K562 (cell line): ENCODE data around the gene LMNTD2. TPM values are rescaled to one million over a fixed set of nuclear protein-coding genes. Genes with fewer than 3 reads are reported as not detected.

Experiments
- ATAC-seq: fragments of 200-7000 bp; cut with Tn5 transposase; 3 replicates; pipeline ENCODE4 v1.9.1; 2020; ENCODE audit warnings: moderate library complexity
- BruUV-seq: library from RNA; stranded (reverse); fragments of 400-500 nt; replicated peaks from 2 replicates; lab custom pipeline; 2021; lab: Mats Ljungman, UMichigan
- CTCF ChIA-PET: fragments of 300-600 bp; formaldehyde crosslinking; extraction: SDS; loops from one replicate; lab custom pipeline; 2021; ENCODE audit warnings: low intra/inter-chr PET ratio; lab: Yijun Ruan, JAX
- POLR2A ChIA-PET: fragments of 300-600, 350-650 bp; sonication (Branson Sonifier 250); formaldehyde crosslinking; extraction: SDS; loops from one replicate; lab custom pipeline; 2021; ENCODE audit warnings: antibody characterized with exemption, inconsistent platforms; lab: Yijun Ruan, JAX
- DNase-seq, 4 experiments: peaks; one replicate each; pipeline versions ENCODE4 v3.0.0 to v3.0.0-alpha.2; 2011 to 2018; ENCODE audit warnings: low spot score in 3 of 4, mixed read lengths in 3 of 4; ENCODE audit errors: extremely low read depth in 1 of 4
- FAIRE-seq: peaks from 2 replicates; lab custom pipeline; 2011; peaks lifted over from hg19 to GRCh38; lab: Jason Lieb, UNC
- H2AFZ ChIP-seq: 2 replicates; pipeline ENCODE4 v1.6.0; 2011; ENCODE audit warnings: low read depth, low read length, control low read depth, inconsistent platforms
- H3K27ac ChIP-seq: fragments of 200-600 bp; 3 replicates; pipeline ENCODE4 v1.8.0; 2011; ENCODE audit warnings: low read depth, mild to moderate bottlenecking, control low read depth, inconsistent platforms, low read length, moderate library complexity, mixed read lengths; ENCODE audit errors: extremely low read depth
- H3K27me3 ChIP-seq, 2 experiments: fragments of 300-600 bp in 1 of 2; 2 replicates in 1 of 2; 3 replicates in 1 of 2; pipeline versions ENCODE4 v1.6.0 to v1.8.0; 2011; ENCODE audit warnings: inconsistent platforms in 2 of 2, low read length in 2 of 2, mild to moderate bottlenecking in 1 of 2, mixed read lengths in 1 of 2, moderate library complexity in 1 of 2; ENCODE audit not compliant: control insufficient read depth in 2 of 2, insufficient read depth in 2 of 2
- H3K36me3 ChIP-seq: fragments of 300-600 bp; 3 replicates; pipeline ENCODE4 v1.8.0; 2011; ENCODE audit warnings: mild to moderate bottlenecking, low read length, inconsistent platforms; ENCODE audit not compliant: control insufficient read depth, insufficient read depth
- H3K4me1 ChIP-seq, 2 experiments: fragments of 200-600 bp in 1 of 2; replicated peaks in 1 of 2; 2 replicates in 1 of 2; 3 replicates in 1 of 2; pipeline versions ENCODE4 v1.5.1 to v1.8.0; 2011; ENCODE audit warnings: inconsistent platforms in 2 of 2, low read length in 2 of 2, mild to moderate bottlenecking in 1 of 2, mixed read lengths in 1 of 2, moderate library complexity in 1 of 2; ENCODE audit not compliant: control insufficient read depth in 2 of 2, insufficient read depth in 2 of 2
- H3K4me2 ChIP-seq: 2 replicates; pipeline ENCODE4 v1.6.1; 2011; ENCODE audit warnings: low read length, control low read depth, inconsistent platforms, mixed read lengths; ENCODE audit not compliant: insufficient read depth
- H3K4me3 ChIP-seq: fragments of 200-600 bp; sonication (generic), shearing (Covaris generic); 2 replicates; pipeline ENCODE4 v1.5.1; 2016; ENCODE audit warnings: control low read depth, inconsistent platforms
- H3K79me2 ChIP-seq: fragments of 200-600 bp; 3 replicates; pipeline ENCODE4 v1.8.0; 2011; ENCODE audit warnings: low read length, inconsistent platforms; ENCODE audit not compliant: control insufficient read depth, insufficient read depth
- H3K9ac ChIP-seq, 2 experiments: 2 replicates each; pipeline versions ENCODE4 v1.6.0 to v1.6.1; 2011; ENCODE audit warnings: low read depth in 2 of 2, low read length in 2 of 2, control low read depth in 1 of 2, inconsistent platforms in 1 of 2, mild to moderate bottlenecking in 1 of 2, mixed read lengths in 1 of 2; ENCODE audit not compliant: insufficient read depth in 1 of 2
- H3K9me1 ChIP-seq: one replicate; pipeline ENCODE4 v1.6.0; 2011; ENCODE audit warnings: inconsistent platforms, mild to moderate bottlenecking, low read length, moderate library complexity; ENCODE audit not compliant: control insufficient read depth, insufficient read depth
- H3K9me3 ChIP-seq: replicated peaks from 2 replicates; pipeline ENCODE4 v1.5.1; 2011; ENCODE audit warnings: low read depth, low read length, inconsistent platforms; ENCODE audit not compliant: control insufficient read depth, insufficient read depth
- H4K20me1 ChIP-seq: replicated peaks from 2 replicates; pipeline ENCODE4 v1.6.1; 2011; ENCODE audit warnings: low read length, inconsistent platforms, mixed read lengths; ENCODE audit not compliant: control insufficient read depth, insufficient read depth
- CBX5 ChIP-seq: IDR thresholded peaks from 2 replicates; pipeline ENCODE4 v1.6.1; 2014; ENCODE audit warnings: low read depth, borderline replicate concordance
- CXXC5 ChIP-seq: fragments of 250-450 bp; sonication (Bioruptor Pico); IDR thresholded peaks from 2 replicates; pipeline ENCODE4 v1.8.0; 2022; ENCODE audit warnings: inconsistent platforms, mild to moderate bottlenecking, moderate library complexity
- HCFC1 ChIP-seq: IDR thresholded peaks from 2 replicates; pipeline ENCODE4 v1.6.1; 2012; ENCODE audit warnings: low read depth, low read length, improper control_type of control experiment
- HOXB6 ChIP-seq: fragments of 250-450 bp; sonication (Bioruptor Pico); IDR thresholded peaks from 2 replicates; pipeline ENCODE4 v1.5.1; 2022; ENCODE audit warnings: mild to moderate bottlenecking, borderline replicate concordance
- MIER1 ChIP-seq: fragments of 450-650 bp; IDR thresholded peaks from 2 replicates; pipeline ENCODE4 v1.6.1; 2016; ENCODE audit warnings: antibody characterized with exemption, mild to moderate bottlenecking, low read depth
- PTBP1 ChIP-seq: fragments of 200-400 bp; formaldehyde crosslinking; IDR thresholded peaks from 2 replicates; pipeline ENCODE4 v1.6.1; 2017; ENCODE audit warnings: low read depth, low read length
- REST ChIP-seq, 2 experiments: fragments of 450-650 bp; formaldehyde crosslinking in 1 of 2; IDR thresholded peaks; 2 replicates each; pipeline versions ENCODE4 v1.4.0 to v1.6.1; 2014 to 2020; ENCODE audit warnings: mild to moderate bottlenecking in 2 of 2, borderline replicate concordance in 1 of 2, low read depth in 1 of 2
- RNF219 ChIP-seq: fragments of 250-450 bp; sonication (Bioruptor Pico); IDR thresholded peaks from 2 replicates; pipeline ENCODE4 v1.5.0; 2022; ENCODE audit warnings: mild to moderate bottlenecking
- SRSF9 ChIP-seq: fragments of 200-400 bp; formaldehyde crosslinking; IDR thresholded peaks from 2 replicates; pipeline ENCODE4 v1.6.1; 2017; ENCODE audit warnings: low read depth, low read length, borderline replicate concordance
- ZFP30 ChIP-seq: fragments of 250-450 bp; sonication (Bioruptor Pico); IDR thresholded peaks from 2 replicates; pipeline ENCODE4 v1.8.0; 2022; ENCODE audit warnings: moderate library complexity, mild to moderate bottlenecking, inconsistent platforms, borderline replicate concordance
- ZNF584 ChIP-seq: fragments of 200-800 bp; sonication (Bioruptor generic); IDR thresholded peaks from 2 replicates; pipeline ENCODE4 v1.6.1; 2016; ENCODE audit warnings: low read depth, mild to moderate bottlenecking, missing genetic modification characterization, missing compliant biosample characterization
- WGBS: fragments of 100-300 bp; shearing (Covaris generic); methylation state at CpG from one replicate; pipeline ENCODE4 v1.1.6; 2016; ENCODE audit warnings: low coverage, mixed read lengths; ENCODE audit not compliant: insufficient coverage; ENCODE audit errors: missing lambda C conversion rate; 5-methylcytosine and 5-hydroxymethylcytosine counted together
- in situ Hi-C: fragments of 300-500 bp; cut with MboI; formaldehyde crosslinking; loops from 4 replicates; pipeline ENCODE4 v1.15.0; 2018; ENCODE audit warnings: inconsistent platforms, mixed read lengths
- intact Hi-C: fragments of 100-400 bp; cut with micrococcal nuclease; formaldehyde crosslinking; loops from 2 replicates; pipeline ENCODE4 v1.14.2; 2022
- polyA plus RNA-seq, 8 experiments: library from polyadenylated mRNA; depleted of rRNA in 4 of 8; stranded (reverse) in 5 of 8; unstranded in 3 of 8; fragments of >200 nt; fragmentation: Nextera tagmentation in 2 of 8; fragmentation: Illumina TruSeq in 1 of 8; extraction: Ambion mirVana in 2 of 8; extraction: Trizol in 1 of 8; gene quantifications; 2 replicates each; pipeline versions ENCODE4 v1.2.1 to v1.2.3, GENCODE V29; 2011 to 2014; ENCODE audit warnings: inconsistent platforms in 1 of 8, missing spikeins in 1 of 8
- total RNA-seq, 7 experiments: library from RNA; depleted of rRNA in 6 of 7; stranded (reverse); fragments of >200 nt in 6 of 7; fragmentation: Illumina TruSeq in 2 of 7; extraction: Trizol in 2 of 7; gene quantifications; 2 replicates each; pipeline versions ENCODE4 v1.2.1 to v1.2.3, GENCODE V29; 2011 to 2021; ENCODE audit warnings: low replicate concordance in 1 of 7

Gene LMNTD2
- total and polyA plus RNA-seq, 9 of the 15 experiments (the other 6 are each of a cell fraction or from before 2014, with no cell fraction given), result 0.48 to 4.2 (median 1.5) TPM; not detected in 3

GRCh38 chr11:577611-577894 is 17.0 kb upstream of the LMNTD2 start:
- Histone ChIP-seq H2AFZ (no peak overlapping the region), H3K4me2 (peak overlapping the region; percentile 97), H3K4me3 (peak overlapping the region; percentile 90), H3K27ac (peak overlapping the region; percentile 100; the same call in 2 of the 3 replicates), H3K9ac (peak overlapping the region; percentile 97 to 100), H3K36me3 (peaks cover 48% of the 10 kb centered on the region; the same call in 2 of the 3 replicates), H3K27me3 (no peaks in the 10 kb centered on the region), H3K9me3 (no peaks in the 10 kb centered on the region)
- no peak for FAIRE-seq
- in situ Hi-C loops, result no loop called here
- WGBS, result 14% methylated on average over 6 of the region's 6 CpGs
- TF ChIP-seq MIER1 (no peak), PTBP1 (no peak), SRSF9 (no peak), HCFC1 (no peak), CBX5 (no peak), ZNF584 (CRISPR knock-in tag) (no peak), REST (IDR thresholded peaks at IDR 0.05; ENCODE audit: borderline replicate concordance) (no peak), REST (CRISPR knock-in tag; IDR thresholded peaks at IDR 0.05; ENCODE audit: low read depth) (no peak), CXXC5 (no peak), ZFP30 (CRISPR knock-in tag) (no peak), RNF219 (no peak), HOXB6 (CRISPR knock-in tag) (no peak)
- TF ChIP-seq, all 486 proteins: peak for 0
- Histone ChIP-seq H3K9me1 (peaks cover 16% of the 10 kb centered on the region), H3K79me2 (peaks cover 78% of the 10 kb centered on the region), H3K4me1 (peaks cover 43 to 69% of the 10 kb centered on the region in 2 experiments), H4K20me1 (peaks cover 43% of the 10 kb centered on the region)
- CTCF ChIA-PET, result no interaction called here
- DNase-seq (no peak), ATAC-seq (no peak)
- POLR2A ChIA-PET, result interaction anchor here (1.1 to 2.0 kb wide), 3 partner anchors 8 to 13 kb away, joined by 3 to 6 read pairs (median 5); no protein-coding TSS in a partner anchor
- intact Hi-C loops, result no loop called here
- BruUV-seq, result TSS peak; percentile 62
